ENCODE results near the gene PIGR. TPM values are rescaled to one million over a fixed set of nuclear protein-coding genes. Genes with fewer than 3 reads are reported as not detected.

Gene PIGR
- total and polyA plus RNA-seq, 3 donors from 2014 or later = 0.38 TPM; not detected in 2

DNA sequence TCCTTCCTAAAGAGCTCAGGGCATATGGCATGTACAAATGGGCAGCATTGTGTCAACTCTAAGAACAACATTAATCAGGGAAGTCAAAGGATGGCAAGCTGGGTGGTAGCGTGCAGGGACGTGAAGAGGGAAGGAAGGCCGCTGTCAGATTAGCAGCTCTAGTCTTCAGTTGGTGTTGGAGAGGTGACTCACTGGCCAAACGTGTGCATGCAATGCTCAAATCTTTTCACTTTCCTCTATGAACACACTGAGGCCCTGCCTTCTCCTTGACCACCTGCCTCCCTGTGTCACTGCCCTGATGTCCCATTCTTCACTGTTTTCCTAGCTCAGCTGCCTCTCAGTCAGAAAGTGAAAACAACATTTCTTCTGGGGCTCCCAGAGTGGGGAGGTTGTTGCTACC lies 5.9 kb upstream of the PIGR start:
- DNase-seq = no peak
- no peaks in the 10 kb centered on the region for H3K9me3 ChIP-seq
- no peak overlapping the region for H3K27ac ChIP-seq
- intact Hi-C loops (cut with DNase I; ENCODE audit: low total_unique reads) = no loop called here
- no peaks in the 10 kb centered on the region for H3K4me1 ChIP-seq
- H3K36me3 ChIP-seq (ENCODE audit: low read depth, missing control alignments) = no peaks in the 10 kb centered on the region
- H3K27me3 ChIP-seq = no peaks in the 10 kb centered on the region
- H3K4me3 ChIP-seq = no peak overlapping the region
- 75 to 78% methylated on average over 4 of the region's 4 CpGs for WGBS, 2 donors
- TF ChIP-seq, protein P1, sequence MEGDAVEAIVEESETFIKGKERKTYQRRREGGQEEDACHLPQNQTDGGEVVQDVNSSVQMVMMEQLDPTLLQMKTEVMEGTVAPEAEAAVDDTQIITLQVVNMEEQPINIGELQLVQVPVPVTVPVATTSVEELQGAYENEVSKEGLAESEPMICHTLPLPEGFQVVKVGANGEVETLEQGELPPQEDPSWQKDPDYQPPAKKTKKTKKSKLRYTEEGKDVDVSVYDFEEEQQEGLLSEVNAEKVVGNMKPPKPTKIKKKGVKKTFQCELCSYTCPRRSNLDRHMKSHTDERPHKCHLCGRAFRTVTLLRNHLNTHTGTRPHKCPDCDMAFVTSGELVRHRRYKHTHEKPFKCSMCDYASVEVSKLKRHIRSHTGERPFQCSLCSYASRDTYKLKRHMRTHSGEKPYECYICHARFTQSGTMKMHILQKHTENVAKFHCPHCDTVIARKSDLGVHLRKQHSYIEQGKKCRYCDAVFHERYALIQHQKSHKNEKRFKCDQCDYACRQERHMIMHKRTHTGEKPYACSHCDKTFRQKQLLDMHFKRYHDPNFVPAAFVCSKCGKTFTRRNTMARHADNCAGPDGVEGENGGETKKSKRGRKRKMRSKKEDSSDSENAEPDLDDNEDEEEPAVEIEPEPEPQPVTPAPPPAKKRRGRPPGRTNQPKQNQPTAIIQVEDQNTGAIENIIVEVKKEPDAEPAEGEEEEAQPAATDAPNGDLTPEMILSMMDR (IDR thresholded peaks at IDR 0.05) = no peak
- TF ChIP-seq POLR2A (IDR thresholded peaks at IDR 0.05) = no peak

DNA sequence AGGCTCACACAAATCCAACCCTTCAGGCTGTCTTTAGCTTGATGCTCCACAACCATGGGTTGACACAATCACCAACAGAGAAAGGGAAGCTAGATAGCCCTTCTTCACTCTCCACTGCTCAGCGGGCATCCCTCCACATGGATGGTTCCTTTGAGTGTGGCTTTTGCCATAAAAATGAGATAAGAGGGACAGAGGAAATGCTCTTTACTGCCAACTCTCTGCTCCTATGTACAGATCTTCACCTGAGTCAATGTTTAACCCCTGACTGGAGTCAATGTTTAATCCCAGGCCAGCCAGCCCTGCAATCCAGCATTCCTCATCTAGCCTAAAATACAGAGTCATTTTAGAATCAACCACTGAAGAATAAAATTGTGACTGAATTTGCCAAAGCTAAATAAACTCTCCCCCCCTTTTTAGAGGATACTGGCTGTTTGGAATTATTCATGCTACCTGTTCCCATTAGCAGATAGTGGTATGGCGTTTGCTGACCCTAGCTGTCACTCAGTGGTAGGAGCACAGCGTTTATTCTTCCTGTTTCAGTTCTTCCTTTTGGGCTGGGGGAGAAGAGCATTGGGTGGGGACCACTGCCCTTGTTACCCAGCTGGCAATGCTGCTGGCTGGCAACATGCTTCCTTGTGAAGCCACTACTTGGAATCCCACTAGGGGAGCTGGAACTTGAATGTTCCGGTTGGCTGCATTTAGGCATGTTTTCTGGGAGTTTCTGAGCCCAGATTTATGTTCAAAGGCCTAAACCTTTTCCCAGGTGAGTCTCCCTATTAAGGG lies 5.2 kb upstream of the PIGR start:
- intact Hi-C loops (cut with DNase I; ENCODE audit: low total_unique reads) = no loop called here
- Histone ChIP-seq H3K9me3 (no peaks in the 10 kb centered on the region), H3K4me3 (no peak overlapping the region), H3K27me3 (no peaks in the 10 kb centered on the region), H3K4me1 (no peaks in the 10 kb centered on the region), H3K36me3 (ENCODE audit: low read depth, missing control alignments) (no peaks in the 10 kb centered on the region), H3K27ac (no peak overlapping the region)
- 86 to 92% methylated on average over 4 of the region's 4 CpGs for WGBS, 2 donors
- TF ChIP-seq POLR2A (IDR thresholded peaks at IDR 0.05) = no peak
- TF ChIP-seq, protein P1 (IDR thresholded peaks at IDR 0.05) = no peak
- no peak for DNase-seq

DNA sequence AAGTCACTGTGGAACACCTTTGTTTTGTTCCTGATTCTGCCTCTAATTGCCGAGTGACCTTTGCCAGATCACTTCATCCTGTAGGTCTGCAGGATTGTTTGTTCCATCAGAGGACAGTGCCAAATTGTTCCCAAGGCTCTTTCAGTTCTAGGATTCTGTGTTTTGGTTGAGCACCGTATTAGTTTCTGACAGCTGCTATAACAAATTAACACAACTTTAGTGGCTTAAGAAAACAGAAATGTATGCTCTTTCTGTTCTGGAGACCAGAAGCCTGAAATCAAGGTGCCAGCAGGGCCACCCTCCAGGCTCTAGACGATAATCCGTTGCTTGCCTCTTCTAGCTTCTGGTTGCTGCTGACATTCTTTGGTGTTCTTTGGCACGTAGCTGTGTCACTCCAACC lies 3.4 kb upstream of the PIGR start:
- DNase-seq = no peak
- Histone ChIP-seq H3K4me3 (no peak overlapping the region), H3K27me3 (no peaks in the 10 kb centered on the region), H3K9me3 (no peaks in the 10 kb centered on the region), H3K4me1 (no peaks in the 10 kb centered on the region), H3K36me3 (ENCODE audit: low read depth, missing control alignments) (no peaks in the 10 kb centered on the region), H3K27ac (no peak overlapping the region)
- intact Hi-C loops (cut with DNase I; ENCODE audit: low total_unique reads) = no loop called here
- WGBS, 2 donors = 97% methylated on average over 5 of the region's 5 CpGs
- TF ChIP-seq, protein P1 (IDR thresholded peaks at IDR 0.05) = no peak
- TF ChIP-seq POLR2A (IDR thresholded peaks at IDR 0.05) = no peak

DNA sequence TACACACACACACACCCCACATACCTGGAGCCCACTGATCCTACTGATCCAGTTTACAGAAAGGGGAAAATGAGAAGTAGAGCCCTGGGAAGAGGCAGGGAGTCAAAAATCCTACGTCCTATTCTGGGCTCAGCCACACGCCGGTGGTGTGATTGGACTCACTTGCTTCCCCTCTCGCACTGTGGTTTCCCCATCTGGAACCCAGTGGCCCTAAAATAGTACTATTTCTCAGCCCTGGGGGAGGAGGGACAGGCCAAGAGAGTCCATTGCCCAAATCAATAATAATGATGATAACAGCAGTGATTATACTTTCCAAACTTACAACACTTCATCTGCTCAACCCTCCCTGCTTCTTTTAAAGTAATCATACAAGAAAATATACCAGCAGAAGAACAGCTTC lies 2.9 kb upstream of the PIGR start:
- WGBS, 2 donors = 75 to 98% methylated on average over 4 of the region's 4 CpGs
- DNase-seq = no peak
- TF ChIP-seq, protein P1 (IDR thresholded peaks at IDR 0.05) = no peak
- no peak for TF ChIP-seq POLR2A (IDR thresholded peaks at IDR 0.05)
- H3K4me1 ChIP-seq = no peaks in the 10 kb centered on the region
- H3K27me3 ChIP-seq = no peaks in the 10 kb centered on the region
- H3K27ac ChIP-seq = no peak overlapping the region
- intact Hi-C loops (cut with DNase I; ENCODE audit: low total_unique reads) = no loop called here
- H3K9me3 ChIP-seq = no peaks in the 10 kb centered on the region
- no peaks in the 10 kb centered on the region for H3K36me3 ChIP-seq (ENCODE audit: low read depth, missing control alignments)
- H3K4me3 ChIP-seq = no peak overlapping the region

DNA sequence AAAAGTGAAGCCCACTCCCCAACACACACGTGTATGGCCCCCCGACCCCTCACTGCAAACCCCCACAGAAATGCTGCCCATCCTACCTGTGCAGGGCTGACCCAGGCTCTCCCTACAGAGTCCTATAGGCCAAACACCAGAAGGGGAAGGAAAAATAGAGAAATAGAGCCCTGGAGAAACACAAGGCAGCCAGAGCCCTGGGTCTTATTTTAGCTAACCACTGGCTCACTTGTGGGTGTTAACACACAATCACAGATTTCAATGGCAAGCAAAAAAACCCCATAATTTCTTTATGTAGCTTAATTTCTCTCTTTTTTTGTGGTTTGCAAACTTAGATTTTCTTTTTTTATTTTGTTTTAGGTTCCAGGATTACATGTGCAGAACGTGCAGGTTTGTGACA lies 989 bp upstream of the PIGR start:
- Histone ChIP-seq H3K36me3 (ENCODE audit: low read depth, missing control alignments) (no peaks in the 10 kb centered on the region), H3K9me3 (no peaks in the 10 kb centered on the region), H3K27me3 (no peaks in the 10 kb centered on the region), H3K4me1 (no peaks in the 10 kb centered on the region), H3K27ac (no peak overlapping the region), H3K4me3 (no peak overlapping the region)
- 88 to 94% methylated on average over 3 of the region's 3 CpGs for whole genome bisulfite sequencing, 2 donors
- no peak for DNase-seq
- TF ChIP-seq POLR2A (IDR thresholded peaks at IDR 0.05) = no peak
- TF ChIP-seq, protein P1 (IDR thresholded peaks at IDR 0.05) = no peak
- intact Hi-C loops (cut with DNase I; ENCODE audit: low total_unique reads) = no loop called here

Data from testis (tissue), 3 donors.